TTC549 (cell line): Measurements from ENCODE around the gene DENND1A.
"Not testable (repeated sequence)": the region's sequence is repeated elsewhere in the genome, so short reads cannot be mapped to it uniquely, and the experiment has no call there.

Source experiments
- FAIRE-seq: peaks from 2 replicates; lab custom pipeline; 2012; peaks lifted over from hg19 to GRCh38; lab: Jason Lieb, UNC

DENND1A gene

DNA sequence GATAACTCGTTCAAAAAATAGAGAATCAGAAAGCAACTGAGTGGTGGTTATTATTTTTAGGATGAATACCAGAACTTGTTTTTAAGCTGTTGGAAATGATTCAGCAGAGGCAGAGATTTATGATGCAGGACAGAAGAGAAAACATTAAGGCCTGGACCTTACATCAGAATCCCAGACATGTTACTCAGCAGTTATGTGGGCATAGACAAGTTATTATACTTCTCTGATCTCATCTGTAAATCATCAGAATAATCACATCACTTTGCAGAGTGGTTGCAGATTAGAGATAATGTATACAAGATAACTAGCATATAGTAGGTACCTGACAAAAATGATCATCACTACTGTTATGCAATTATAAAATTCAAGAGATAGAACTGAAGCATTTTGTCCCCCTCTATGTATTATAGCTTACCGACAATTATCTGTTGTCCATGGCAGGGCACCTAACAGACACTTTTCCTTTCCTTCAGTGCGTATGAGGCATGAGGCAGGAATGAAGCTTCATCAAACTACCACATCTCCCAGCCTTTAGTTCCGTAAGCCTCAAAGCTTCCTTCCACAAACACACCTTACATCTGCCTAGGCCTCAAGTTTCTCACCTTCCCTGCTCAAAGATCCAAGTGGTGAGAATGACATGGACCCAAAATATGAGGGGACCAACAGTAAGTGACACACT, 165.9 kb downstream of the DENND1A start:
- FAIRE-seq, result no peak

DNA sequence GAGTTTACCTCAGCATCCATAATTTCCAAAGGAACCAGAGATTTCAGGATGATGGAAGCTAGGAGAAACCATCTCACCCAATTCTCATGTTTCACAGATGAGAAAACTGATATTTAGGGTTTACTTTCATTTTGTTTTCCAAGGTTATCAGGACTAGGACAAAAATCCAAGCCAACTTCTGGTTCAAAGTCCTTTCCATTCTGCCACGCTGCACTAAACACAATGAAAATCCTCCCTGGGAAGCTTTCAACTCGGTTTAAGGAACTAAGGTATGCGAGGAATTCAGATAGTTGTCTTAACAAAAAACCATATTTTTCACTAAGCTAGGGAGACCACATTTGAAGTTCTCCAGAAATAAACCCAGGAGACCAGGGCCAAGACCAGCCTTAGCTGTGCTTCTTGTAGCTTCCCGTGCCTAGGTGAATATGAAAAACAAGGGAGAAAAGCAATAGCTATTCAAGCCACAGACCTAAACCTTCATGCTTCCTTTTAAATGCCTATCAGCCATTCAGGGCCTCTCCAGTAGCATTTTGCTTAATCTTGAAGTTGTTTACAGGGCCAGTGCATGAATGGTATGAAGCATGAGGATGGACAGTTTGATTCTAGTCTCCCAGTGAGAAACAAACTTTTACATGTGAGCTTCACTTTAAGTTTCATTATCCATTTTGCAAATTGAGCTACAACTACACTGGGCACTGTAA, 167.9 kb downstream of the DENND1A start:
- FAIRE-seq, result no peak

DNA sequence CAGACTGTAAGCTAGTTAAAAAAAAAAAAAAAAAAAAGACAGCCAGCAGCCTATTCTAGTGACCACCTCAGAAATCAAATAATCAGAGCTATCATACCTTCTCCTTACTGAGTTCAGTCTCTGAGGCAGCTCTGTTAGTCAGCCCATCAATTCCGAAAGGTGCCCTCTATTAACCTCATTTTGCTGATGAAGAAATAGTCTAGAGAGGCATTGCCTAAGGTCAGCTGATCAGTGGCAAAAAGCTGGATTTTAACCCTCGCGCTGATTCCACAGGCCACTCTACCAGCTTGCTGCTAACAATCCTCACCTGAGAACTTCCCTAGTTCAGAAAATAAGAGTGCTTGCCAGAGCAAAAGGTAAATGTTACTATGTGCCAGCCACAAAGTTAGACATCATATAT, 172.0 kb downstream of the DENND1A start:
- FAIRE-seq, result no peak

DNA sequence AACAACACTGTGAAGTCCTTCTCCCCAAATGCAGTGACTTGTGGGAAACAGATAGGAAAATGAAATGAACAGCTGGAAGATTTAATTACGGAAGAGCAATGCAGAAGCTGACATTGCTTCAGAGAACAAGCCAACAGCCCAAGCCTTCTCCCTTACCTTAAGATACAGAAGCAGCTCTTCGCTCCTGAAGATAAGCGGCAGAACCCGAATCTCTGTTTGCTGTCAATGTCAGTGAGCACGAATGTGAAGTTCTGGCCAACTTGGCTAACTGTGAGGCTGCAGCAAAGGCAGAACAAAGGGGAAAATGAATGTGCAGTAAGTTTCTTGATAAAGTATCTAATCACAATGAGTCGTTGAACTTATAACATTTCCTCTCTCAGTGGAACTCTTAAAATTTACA, 172.4 kb downstream of the DENND1A start:
- FAIRE-seq, result no peak

DNA sequence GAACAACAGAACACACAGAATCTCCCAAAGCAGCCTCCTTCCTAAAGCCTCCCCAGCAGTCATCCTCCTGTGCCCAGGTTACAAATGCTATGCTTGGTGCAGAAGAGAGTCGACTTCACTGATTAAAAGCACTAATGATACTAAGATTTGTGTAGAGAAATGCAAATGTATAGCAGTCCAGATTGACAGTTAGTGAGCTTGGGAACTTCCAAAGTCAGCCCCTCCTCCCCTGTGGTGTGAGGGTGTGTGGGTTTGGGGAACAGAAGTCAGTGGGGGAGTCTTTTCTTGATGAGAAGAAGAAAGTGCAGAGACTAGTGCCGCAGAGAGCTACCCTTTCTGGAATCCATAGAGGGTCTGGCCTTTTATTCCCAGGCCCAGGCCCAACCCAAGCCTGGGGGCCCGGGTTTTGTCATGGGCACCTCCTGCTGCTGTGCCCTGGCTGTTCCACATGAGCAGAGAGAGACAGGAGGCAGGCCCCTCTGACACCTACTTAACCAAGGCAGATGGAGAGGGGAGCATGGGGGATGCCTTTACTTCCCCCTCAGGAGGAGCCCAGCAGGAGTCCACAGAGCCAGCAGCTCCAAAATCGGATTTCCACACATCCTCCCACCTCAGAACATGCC, 173.3 kb downstream of the DENND1A start:
- FAIRE-seq, result no peak

DNA sequence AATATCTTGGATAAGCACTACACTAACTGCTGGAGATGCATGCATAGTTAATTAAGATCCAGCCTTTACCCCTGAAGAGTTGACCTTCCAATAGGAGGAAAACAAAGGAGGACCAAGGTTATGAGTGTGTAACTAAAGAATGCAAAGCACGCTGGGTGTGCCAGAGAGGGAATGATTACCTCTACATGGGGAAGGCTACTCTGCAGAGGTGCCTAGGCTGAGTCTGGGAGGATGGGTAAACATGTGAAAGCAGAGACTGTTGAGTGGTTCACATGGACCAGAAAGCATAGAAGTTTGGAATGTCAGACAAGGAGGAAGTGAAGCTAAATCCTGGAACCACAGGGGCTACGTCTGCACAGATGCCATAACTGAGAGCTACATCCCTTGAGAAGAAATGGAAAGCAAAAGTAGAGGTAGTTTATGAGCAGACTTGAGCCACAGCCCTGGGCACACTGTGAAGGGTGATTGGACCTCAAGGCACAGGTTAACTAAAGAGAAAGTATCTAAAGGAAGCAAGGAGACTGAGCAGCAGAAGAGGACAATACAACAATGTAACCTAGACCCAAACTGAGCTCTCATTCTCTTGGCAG, 176.2 kb downstream of the DENND1A start:
- FAIRE-seq, result no peak

DNA sequence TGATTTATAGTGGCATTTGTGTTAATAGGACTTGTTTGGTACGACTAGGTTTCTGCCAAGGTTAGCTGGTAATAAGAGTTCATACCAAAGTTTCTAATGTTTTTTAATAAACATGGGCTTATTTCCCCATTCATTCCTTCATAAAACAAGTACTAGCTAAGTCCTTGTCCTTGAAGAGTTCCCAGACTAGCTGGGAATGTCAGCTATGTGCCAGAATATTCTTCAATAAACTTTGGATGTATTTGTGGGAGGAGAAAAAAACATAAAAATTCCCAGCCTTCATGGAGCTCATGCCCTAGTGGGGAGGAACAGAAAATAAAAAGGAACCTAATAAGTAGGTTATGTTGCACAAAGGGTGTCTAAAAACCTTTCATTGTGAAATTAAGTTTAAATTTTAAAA, 176.9 kb downstream of the DENND1A start:
- no peak for FAIRE-seq

DNA sequence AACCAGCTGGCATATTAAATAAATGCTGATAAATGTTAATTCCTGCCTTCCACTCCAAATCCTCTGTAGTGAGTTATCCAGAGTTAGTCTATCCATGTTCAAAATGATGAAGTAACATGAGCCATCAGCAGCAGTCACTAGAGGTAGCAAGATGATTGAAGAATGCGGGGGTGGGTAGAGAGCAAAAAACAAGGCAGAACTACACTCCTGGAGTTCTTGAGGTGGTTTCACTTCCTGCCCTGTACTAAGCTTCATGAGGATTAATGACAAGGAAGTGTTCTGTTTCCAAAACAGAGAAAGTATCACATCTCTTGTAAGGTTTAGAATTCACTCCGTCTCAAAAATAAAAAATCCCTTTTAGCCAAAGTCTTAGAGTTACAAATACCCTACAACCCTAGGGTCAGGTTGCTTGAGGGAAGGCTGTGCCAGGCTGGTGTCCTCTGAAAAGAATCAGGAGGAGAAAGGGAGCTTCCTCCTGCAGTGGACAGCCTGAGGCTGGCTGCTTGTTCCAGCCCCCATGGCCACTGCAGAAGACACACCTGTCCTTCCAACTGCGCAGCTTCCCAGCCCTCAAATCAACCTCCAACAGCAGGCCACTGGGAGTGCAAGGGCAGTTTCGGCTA, 180.2 kb downstream of the DENND1A start:
- FAIRE-seq, result no peak

DNA sequence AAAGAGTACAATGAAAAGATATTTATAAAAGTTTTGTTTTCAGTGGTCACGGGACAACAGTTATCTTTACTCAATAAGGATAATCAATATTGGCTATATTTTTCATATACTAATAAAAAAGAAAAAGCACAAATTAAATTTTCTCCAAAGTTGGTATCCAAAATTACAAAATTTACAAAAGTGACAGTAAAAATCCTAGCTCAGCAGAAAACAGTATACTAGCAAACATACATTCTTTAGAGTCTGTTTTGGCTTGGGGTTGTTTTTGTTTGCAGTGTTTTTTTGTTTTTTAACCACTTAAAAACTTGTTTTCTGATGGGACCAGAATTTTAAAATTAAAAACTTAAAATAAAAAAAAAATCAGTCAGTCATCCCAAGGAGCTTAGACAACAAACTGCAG, 183.2 kb downstream of the DENND1A start:
- no peak for FAIRE-seq

DNA sequence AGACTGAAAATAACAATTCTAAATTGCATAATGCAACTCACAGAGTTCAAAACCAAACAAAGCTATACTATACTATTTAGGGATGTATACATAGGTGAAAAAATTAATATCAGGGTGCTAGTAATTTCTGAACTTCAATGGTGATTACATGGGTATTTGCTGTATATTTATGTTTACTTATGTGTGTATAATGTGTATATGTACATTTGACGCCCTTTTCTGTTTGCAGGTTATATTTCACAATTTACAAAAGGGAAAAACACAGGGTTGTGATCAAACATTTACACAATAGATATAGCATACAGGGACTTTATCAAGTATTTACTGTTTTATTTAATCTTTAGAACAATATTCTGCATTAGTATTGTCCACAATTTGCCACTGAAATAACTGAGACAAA, 184.0 kb downstream of the DENND1A start:
- no peak for FAIRE-seq

DNA sequence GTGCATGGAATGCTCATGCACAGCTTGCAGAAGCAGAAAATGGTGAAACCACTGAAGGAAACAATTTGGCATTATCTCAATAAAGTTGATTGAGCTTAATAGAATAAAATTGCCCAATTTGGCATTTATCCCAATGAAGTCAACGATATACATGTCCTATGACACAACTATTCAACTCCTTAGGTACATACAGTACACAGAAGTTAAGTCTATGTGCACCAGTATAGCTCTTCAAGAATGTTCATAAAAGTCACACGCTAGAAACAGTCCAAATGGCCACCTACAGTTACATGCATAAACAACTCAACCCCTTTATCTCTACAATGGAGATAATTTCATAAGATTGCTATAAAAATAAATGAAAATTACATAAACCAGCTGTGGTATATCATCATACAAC, 184.5 kb downstream of the DENND1A start:
- no peak for FAIRE-seq

DNA sequence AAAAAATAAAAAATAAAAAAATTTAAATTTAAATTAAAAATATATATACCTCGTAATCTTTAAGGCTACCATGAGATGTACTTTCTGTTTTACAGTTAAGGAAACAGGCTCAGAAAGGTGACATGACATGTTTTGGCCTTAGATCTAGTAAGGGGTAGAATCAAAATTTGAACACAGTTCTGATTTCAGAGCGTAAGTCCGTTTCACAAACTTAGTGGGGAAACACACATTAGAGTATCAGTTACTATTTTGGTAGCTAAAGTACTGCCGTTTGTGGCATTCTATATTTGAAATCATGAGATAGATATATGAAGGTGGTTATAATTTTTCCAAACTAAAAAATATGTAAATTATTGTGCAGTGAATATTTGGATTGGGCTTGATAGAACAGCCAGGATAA, 186.2 kb downstream of the DENND1A start:
- no peak for FAIRE-seq

DNA sequence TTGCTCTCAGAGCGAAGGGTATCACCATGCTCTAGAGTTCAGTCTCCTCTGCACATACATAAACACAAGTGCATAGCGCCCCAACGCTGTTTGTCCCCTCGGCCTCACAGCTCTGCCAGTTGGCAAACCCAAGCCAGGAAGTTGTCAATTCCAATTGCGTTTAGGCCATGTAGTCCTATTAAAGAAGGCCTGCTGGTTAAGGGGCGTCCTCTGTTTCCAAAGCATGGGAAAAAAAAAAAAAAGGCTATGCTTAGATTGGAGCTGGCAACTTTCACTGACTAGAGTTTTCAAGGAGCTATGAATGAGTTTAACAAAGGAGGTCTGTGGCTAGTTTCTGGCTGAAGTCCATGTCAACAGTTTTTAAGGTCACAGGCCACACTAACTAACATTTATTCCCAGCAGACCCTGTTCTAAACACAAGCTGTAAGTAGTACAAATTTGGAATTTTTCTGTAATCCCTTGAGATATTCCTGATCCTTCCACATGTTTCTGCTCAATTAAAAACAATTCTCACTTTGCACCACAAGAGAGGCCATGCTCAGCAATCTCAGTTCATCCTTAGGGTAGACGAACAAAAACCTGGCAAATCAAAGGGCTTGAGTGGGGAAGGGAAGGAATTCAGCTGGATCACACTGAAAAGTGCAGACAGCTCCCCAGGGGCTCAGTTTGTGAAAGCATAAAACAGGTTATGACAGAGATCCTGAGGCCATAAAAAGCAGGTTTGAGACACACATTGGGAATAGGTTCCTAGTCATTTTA, 187.7 kb downstream of the DENND1A start:
- FAIRE-seq, result no peak

DNA sequence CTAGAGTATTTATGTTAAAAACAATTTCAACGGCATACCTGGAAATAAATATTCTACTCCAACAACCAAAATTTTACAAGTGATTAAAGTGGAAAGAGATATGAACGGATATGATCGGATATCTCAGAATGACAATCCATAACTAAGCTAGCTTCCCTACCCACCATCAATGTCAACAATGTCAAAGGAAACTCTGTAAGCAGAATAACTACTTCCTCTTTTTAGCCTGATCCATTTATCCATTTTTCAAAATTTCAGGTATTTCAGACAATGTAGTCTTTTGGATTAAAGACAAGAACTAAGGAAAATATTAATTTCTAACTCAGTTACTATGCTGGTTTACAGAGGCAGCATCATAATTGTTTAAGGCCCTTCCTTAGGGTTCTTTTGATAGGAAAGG, 188.7 kb downstream of the DENND1A start:
- no peak for FAIRE-seq

DNA sequence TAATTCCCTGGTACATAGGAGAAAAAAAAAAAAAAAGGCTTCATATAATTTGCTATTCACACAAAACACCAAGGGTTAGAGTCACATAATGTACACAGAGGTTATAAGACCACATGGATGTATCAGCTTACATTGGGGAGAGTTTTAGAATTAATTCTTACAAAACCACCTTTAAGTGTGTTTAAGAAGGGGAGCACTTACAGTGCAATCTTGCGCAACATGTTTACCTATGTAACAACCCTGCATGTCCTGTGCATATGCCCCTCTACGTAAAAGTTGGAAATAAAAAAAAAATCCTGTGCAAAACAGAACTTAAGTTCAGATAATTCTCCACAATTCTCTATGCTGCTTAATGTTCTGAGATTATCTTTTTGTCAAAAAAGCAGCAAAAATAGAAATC, 190.0 kb downstream of the DENND1A start:
- FAIRE-seq, result no peak

DNA sequence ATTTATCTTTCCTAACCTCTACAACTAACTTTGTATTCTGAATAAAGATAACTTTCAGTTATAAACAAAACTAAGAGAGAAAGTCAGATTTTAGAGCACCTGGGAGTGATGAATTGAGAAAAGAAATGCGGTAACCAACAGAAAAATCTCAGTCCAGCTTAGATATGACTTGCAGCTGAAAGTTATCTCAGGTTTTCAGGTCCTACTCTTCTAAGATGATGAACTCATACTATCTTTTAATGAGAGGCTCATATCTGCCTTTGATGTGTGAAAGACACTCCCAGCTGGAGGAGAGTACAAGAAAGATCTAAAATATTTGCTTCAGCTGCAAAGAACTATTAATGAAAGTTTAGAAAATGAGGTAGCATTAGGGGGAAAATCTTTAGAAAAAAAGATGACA, 190.5 kb downstream of the DENND1A start:
- no peak for FAIRE-seq

DNA sequence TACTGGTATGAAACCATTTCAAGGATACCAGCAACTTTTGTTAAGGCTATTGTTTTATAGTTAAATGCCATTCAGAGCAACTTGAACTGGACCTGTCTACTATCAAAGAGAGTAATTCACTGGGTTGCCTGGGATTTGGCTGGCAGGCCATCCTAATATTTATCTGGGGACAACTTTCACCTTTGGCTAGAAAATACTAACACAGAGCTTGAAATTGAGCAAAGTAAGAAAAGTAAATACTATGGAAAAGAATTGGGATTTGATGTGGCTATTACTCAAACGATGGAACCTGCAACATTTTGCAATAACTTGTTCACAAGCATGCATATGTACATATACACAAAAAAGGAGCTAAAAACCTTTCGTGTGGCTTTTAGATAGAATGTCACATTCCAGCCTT, 191.3 kb downstream of the DENND1A start:
- FAIRE-seq, result no peak

DNA sequence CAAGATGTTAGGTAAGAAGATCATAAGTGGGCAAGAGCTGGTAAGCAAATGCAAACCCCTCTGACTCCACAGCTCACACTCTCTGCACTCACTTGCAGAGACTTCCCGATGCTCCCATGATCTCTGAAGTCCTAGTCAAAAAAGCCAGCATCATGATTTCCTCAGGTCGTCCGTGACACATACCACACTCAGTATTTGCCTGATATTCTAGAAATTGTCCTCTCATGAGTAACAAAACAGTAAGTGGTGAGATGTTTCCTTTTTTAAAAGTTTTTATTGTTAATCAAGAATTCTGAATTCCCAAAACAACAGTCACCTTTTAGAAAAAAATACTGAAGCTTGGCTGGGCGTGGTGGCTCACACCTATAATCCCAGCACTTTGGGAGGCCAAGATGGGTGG, 194.6 kb downstream of the DENND1A start:
- no peak for FAIRE-seq

DNA sequence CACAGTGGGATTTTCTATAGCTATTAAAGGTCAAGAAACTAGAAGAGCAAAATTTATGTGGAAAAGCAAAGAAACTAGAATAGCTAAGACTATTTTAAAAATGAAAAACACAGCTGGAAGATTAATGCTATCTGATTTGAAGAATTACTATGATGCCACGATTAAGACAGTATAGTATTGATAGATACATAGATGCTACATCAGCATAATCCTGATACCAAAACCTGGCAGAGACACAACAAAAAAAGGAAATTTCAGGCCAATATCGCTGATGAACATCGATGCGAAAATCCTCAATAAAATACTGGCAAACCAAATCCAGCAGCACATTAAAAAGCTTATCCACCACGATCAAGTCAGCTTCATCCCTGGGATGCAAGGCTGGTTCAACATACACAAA, 201.4 kb downstream of the DENND1A start:
- not testable (repeated sequence) for FAIRE-seq

DNA sequence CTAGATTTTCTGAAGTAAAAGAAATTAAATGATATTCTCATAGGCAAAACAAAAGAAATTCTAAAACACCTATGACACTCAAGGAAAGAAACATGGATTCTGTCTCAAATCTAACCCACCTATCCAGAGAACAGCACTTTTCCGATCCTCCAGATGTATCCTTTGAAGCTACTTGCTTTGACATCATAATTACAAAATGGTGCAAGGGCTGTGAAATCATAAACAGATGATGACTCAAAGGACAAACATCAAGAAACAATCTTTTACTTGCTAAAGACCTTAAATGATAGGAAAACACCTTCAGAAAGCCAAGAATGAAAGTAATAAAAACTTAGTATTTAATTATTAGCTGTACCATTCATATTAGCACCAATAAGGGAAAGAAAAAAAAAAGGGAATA, 202.6 kb downstream of the DENND1A start:
- FAIRE-seq, result no peak

DNA sequence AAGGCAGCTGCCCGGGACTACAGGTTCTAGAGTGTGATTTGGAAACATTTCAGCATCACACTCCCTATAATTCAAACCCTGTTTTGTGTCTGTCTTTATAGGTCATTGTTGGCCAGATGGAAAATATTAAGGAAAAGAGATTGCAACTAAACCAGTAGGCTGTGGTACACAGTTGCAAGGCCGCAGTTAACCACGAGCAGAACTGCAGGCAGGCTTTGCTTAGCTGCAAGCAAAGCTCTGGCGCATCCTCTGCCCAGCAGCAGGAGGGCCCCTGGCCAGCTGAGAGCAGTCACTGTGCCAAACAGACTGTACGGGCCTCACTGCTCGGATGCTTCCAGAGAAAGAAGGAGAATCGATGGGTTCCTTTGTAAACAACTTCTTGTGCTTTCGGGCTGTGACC, 204.5 kb downstream of the DENND1A start:
- no peak for FAIRE-seq

DNA sequence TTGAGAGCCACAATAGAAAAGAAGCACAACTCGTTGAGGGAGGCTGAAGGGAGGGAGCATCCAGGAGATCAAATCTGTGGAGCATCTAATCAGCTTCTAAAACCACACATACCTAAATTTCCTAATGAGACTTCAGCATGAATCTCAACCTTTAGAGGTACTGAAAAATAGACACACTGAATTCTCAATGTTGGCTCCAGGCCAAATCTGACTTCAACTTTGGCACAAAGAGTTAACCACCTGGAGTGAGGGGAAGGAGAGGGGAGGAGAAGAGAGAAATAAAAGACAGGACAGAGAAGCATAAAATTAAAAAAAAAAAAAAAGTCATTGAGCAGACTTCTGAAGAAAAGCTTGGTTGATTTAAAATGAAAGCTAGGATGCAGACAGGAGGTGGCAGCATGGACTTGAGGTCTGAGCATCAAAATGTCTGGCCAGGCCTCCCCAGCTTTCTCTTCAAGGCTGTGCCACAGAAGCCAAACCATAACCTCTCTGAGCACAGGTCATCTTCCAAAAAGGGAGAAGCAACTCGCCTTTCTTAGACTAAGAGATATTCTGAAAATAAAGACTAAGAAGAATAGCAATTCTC, 205.6 kb downstream of the DENND1A start:
- no peak for FAIRE-seq
